Measurements from ENCODE around the gene ALG1L2.
"Not testable (repeated sequence)": the region's sequence is repeated elsewhere in the genome, so short reads cannot be mapped to it uniquely, and the experiment has no call there.

GRCh38 chr3:130119824-130120223 is 38.2 kb downstream of the ALG1L2 start:
- TF ChIP-seq CTCF (IDR thresholded peaks at IDR 0.05 in 8 of 11, conservative IDR thresholded peaks at IDR 0.05 in 3 of 11); POLR2A (IDR thresholded peaks at IDR 0.05): not testable (repeated sequence)

Data from spleen (tissue), 7 donors.